HG02571 (cell line): Measurements from ENCODE around the gene IFI6.
"Not testable (repeated sequence)": the region's sequence is repeated elsewhere in the genome, so short reads cannot be mapped to it uniquely, and the experiment has no call there.

ENCODE experiments used
- ATAC-seq: cut with Tn5 transposase; IDR thresholded peaks from one replicate; pipeline ENCODE4 v1.9.1; 2021; ENCODE audit warnings: mild to moderate bottlenecking, moderate library complexity; ENCODE audit not compliant: unreplicated experiment

IFI6 gene, protein sequence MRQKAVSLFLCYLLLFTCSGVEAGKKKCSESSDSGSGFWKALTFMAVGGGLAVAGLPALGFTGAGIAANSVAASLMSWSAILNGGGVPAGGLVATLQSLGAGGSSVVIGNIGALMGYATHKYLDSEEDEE

DNA sequence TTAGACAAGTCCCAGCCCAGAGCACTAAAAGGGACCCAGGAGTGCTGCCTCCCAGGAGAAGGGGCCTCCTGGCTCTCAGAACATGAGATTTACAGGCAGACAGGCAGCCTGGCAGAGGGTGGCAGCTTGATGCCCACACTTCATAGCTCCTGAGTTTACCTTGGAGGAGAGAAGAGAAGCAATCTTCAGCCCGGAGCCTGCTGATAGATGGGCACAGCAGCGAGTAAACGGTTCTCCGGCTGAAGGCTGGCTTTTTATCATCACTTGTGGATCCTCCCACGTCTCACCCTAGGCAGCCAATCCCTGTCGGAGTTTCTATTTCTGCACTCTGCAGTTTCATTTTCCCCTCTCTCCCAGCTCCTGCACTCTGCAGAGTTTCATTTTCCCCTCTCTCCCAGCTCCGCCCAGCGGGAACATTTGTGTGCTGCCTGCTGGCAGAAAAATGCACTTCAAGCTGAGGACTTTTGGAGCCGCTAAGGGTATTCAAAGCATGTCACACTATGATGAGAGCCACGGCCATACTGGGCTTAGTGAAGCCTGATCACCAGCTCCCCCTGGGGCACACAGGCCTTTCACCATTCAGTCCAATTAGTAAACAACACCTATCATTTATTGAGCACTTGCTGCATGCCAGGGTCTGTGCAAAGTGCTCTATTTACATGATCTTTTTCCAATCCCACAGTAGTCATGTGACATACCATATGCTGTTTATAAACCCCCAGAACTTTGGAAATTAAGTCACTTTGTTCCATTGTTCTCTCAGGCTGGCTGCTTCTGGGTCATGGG, at the start of gene IFI6:
Gene IFI6 (minus strand): TSS at position 229 of the 786 bp plus-strand sequence. CDS start 2,878 bp downstream, outside the sequence.
- ATAC-seq, result peak; percentile 62

DNA sequence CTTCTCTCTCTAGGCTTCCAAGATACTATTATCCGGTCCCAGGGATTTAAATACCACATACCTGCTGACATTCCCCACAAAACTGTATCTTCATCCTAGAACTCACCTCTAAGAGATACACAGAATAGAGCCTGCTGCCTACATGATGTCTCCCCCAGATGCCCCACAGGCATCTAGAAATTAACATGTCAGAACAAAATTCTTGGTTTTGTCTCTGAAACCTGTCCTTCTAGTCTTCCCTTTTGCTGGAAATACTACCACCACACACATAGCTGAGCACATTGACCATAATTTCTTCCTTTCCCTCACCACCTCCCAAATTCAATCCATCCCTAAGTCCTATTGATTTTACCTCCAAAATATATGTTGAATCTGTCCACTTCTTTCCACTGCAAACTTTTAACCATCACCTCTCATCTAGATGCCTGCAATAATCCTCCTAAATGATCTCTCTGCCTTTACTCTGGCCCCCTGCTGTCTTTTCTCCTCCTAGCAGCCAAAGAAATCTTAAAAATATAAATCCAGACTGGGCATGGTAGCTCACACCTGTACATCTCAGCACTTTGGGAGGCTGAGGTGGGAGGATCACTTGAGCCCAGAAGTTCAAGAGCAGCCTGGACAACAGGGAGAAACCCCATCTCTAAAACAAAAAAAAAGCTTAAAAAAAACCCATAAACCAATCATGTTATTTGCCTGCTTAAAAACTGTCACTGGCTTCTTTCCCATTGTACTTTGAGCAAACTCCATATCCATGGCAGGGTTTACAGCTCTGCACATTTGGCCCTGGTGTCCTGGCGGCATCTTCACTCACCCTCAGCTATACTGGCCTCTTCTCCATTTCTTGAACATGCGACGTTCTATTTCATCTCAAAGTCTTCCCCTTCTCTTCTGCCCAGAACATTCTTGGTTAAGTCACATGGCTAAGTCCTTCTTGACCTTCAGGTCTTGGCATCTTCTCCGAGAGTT, 47.6 kb upstream of the IFI6 start:
- no peak for ATAC-seq

DNA sequence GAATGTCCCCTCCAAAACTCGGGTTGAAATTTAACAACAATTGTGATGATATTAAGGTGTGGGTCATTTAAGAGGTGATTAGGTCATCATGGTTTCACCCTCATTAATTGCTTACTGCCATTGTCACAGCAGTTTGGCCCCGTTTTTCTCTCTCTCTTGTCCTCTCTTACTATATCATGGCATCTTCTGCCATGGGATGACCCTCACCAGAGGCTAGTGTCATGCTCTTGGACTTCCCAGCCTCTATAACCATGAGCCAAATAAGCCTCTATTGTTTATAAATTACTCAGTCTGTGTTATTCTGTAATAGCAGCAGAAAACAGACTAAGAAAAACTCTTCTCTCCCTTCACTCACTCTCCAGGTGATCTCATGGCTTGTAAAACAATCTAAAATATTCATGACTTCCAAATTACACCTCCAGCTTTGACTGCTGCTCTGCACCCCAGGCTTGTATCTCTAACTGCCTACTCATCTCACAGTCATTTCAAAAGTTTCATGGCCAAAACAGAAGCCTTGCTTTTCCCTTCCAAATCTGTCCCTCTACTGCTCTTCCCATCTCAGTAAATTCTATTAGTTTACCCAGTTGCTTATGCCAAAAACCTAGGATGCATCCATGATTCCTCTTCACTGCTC, 44.4 kb upstream of the IFI6 start:
- ATAC-seq, result no peak

DNA sequence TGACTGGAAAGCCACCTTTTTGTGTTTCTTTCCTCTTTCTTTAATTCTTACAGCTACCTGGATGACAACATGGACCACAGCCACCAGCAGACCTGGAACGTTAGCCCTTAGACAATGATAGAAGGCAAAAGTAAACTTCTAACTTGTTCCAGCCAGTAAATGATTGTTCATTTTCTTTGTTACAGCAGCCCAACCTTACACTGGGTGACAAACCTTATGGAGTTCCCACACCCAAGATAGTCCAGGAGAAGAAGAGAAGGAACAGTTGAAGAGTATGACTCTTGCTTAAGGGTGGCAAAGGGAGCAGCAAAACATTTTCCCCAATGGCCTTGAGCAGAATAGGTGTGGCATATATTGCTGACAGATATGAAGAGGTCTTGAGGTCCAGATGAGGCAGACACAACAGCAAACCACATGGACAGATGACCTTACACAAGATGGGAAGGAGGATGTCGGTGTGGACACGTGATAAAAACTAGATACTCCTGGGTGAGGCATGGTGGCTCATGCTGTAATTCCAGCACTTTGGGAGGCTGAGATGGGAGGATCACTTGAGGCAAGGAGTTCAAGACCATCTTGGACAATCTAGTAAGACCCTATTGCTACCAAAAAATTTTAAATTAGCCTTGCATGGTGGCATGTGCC, 42.0 kb upstream of the IFI6 start:
- ATAC-seq, result no peak

DNA sequence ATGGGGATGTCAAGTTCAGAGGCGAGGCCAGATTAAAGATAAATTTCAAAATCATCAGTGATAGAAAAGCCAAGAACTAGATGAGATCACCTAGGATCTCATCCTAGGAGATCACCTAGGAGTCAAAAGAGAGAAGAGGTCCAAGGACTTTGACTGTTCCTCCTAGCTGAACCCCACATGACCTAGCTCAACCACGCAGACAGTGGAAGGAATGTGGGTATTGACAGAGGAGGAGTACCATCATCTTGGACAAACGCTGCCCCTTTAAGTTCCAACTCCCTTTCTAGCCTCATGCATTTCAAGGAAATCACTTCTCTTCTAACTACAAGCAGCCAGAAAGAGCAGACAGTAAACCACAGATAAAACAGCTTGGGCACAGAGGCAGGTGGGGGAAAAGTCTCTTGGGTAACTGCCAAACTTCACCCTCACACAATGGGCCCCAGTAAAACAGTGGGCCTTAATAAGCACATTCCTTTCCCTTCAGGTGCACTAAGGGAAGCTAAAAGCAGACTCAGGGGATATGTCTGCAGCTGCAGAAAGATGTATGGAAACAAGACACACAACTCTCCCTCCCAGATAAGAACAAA, 41.2 kb upstream of the IFI6 start:
- ATAC-seq, result no peak

DNA sequence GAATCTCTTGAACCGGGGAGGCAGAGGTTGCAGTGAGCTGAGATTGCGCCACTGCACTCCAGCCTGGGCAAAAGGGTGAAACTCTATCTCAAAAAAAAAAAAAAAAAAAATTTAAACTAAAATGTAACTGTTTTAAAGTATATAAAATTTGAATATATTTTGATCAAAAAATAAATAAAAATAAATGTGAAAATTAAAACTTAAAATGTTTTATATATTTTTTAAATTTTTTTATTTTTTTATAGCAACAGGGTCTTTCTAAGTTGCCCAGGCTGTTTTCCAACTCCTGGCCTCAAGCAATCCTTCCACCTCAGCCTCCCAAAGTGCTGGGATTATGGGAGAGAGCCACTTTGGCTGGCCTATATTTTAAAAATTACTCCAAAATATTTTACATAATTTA, 38.6 kb upstream of the IFI6 start:
- ATAC-seq, result no peak

DNA sequence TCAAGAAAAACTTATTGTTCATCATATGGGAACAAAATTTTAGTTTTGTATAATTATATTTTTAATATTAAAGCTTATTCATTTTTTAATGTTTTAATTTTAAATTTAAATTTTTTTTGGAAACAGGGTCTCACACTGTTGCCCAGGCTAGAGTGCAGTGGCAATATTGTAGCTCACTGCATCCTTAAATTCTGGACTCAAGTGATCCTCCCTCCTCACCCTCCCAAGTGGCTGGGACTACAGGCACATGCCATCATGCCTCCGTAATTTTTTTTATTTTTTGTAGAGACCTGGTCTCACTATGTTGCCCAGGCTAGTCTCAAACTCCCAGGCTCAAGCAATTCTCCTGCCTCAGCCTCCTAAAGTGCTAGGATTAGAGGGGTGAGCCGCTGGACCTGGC, 33.6 kb upstream of the IFI6 start:
- ATAC-seq, result no peak

DNA sequence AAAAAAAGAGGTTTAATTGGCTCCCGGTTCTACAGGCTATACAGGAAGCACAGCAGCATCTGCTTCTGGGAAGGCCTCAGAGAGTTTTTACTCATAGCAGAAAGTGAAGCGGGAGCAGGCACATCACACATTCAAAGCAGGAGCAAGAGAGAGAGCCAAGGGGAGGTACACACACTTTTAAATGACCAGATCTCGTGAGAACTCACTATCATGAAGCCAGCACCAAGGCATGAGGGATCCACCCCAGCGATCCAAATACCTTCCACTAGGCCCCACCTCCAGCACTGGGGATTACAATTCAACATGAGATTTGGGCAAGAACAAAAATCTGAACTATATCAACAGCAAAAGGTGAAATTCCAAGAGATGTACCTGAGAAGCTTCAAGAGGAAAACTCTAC, 33.0 kb upstream of the IFI6 start:
- ATAC-seq, result no peak

DNA sequence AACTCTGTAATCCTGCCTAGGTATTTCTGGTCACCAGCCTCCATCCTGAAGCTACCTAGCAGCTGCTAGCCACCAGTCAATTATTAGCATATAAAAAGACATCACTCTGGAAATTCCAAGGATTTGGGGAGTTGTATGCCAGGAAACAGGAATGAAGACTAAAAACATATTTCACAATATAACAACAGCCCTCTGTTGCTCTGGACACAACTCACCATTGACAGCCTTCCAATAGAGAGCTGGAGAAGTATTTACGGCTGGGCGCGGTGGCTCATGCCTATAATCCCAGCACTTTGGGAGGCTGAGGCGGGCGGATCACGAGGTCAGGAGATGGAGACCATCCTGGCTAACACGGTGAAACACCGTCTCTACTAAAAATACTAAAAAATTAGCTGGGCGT, 24.8 kb upstream of the IFI6 start:
- not testable (repeated sequence) for ATAC-seq

DNA sequence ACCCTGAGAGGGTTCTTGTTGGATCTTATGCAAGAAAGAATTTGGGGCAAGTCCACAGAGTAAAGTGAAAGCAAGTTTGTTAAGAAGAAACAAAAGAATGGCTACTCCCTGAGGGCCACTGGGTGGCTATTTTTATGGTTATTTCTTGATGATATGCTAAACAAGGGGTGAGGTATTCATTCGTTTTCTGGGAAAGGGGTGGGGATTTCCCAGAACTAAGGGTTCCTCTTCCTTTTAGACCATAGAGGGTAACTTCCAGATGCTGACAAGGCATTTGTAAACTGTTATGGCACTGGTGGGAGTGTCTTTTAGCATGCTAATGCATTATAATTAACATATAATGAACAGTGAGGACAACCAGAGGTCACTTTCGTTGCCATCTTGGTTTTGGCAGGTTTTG, 18.2 kb upstream of the IFI6 start:
- ATAC-seq, result no peak

DNA sequence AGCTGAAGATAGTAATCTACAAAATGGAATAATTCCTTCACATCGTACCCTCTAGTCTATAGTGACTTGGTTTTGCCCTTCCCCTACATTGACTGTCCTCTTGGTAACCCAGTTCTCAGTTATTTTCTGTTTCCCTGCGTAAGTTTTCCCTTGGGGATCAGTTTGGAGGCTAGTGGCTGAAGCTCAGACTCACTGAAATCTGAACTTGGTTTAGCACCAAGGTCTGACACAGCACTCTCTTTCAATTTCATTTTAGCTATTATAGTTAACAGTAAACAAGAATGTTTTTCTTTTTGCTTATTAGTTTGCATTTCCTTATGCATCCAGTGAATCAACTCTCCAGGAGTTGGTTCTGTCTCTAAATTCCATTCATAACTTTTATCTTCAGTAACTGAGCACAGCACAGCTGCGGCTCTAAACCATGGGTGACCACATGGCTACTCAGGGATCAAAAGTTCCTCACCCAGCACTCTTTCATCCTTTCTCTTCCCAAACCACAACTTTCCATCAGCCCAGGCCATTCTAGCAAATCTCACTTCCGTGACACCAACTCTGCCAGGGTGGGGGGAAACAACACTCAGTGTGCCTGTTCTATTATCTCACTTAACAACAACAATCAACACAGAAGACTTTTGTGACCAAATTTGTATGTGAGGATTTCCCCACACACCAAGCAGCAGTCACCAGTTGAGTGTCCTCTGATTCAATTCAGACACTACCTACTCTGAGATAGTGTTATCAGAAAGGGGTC, 17.6 kb upstream of the IFI6 start:
- ATAC-seq, result peak; percentile 60

DNA sequence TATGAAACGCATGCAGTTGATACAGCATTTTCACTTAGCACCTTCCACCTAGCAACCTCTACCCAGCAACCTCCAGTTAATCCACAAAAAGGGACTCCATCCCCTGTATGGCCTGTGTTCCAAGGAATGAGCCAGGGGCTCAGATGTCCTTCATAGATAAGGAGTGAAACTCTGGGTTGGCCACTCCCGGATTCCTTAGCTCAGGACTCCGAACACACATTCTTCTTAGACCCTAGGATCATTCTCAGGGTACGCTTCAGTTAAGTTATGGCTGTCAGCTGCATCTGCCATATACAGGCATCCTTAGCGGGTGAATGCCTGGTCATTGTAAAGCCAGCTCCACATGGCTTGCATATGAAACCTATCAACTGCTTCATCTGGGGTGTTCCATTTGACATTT, 15.9 kb upstream of the IFI6 start:
- ATAC-seq, result no peak

DNA sequence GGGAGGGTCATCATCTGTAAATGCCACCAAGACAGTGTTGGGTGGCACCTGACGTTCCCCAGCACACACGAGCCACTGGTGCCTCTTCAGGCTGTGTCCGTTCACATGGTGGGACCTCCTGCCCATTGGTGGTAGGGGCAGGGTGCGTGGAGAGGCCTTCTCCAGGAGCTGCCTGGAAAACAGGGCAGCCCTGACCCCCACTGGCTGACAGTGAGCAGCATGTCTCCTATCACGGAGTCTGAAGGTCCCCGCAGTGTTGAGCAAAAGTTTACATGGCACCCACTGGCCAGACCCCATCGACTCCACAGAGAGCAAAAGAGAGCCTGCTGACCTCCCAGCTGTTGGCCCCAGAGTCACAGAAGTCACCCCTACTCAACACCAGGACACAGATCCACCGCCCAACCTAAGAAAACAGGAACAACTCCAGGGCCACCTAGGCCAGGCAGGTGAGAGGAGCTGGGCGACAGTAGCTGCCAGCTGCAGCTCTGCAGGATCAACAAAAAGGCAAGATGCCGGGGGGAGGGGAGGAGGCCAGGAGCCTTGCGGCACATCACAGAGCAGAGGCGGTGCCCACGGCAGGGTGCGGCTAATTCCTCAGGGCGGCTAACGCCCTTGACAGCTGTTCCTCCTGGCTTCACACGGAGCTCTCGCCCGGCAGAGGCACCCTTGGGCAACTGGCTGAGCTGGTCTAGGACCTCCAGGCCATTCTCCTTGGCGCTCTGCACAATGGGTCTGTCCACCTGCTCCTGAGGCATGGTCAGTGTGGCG, 14.4 kb upstream of the IFI6 start:
- no peak for ATAC-seq

DNA sequence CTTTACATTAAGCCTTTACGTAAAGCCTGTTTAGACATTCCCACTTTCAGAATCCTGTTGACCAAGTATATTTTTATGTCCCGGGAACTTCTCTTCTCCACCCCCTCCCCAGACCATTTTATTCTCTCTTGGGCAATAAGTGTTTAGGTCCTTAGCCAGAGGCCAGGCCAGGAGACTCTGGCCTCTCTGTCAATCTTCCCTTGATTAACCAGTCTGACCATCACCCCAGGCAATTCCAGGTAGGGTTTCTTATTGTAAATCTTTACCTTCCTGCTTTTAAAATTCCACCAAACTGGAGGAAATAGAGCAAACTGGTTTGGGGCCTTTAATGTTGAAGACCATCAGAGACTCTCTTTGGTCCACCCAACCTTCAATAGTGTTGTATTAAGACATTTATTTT, 12.2 kb upstream of the IFI6 start:
- ATAC-seq, result no peak

DNA sequence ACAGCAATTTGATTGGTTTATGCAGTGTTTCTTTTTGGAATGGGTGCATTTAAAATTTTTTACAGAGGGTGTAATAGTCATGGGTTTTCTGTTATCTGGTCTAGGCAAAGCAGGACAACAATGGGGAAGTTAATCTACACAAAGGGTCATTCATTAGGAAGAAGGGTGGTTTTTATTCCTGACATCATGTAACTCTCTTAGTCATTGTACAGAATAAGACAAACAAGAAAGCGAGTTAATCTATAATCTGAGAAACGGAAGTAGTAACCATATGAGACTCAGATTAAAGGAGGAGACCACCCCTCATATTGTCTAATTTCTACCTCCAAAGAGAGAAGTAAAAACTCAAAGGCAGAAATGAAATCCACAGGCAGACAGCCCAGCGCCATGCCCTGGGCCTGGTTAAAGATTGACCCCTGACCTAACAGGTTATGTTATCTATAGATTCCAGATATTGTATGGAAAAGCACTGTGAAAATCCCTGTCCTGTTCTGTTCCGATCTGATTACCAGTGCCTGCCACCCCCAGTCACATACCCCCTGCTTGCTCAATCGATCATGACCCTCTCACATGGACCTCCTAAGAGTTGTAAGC, 10.5 kb upstream of the IFI6 start:
- ATAC-seq, result no peak

DNA sequence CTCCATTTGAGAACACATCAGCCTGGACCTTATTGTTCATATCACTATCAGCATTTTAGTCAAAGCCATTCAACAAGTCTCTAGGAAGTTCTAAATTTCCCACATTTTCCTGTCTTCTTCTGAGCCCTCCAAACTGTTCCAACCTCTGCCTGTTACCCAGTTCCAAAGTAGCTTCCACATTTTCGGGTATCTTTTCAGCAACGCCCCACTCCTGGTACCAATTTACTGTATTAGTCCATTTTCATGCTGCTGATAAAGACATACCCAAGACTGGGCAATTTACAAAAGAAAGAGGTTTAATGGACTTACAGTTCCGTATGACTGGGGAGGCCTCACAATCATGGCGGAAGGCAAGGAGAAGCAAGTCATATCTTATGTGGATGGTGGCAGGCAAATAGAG, 9.6 kb upstream of the IFI6 start:
- not testable (repeated sequence) for ATAC-seq

DNA sequence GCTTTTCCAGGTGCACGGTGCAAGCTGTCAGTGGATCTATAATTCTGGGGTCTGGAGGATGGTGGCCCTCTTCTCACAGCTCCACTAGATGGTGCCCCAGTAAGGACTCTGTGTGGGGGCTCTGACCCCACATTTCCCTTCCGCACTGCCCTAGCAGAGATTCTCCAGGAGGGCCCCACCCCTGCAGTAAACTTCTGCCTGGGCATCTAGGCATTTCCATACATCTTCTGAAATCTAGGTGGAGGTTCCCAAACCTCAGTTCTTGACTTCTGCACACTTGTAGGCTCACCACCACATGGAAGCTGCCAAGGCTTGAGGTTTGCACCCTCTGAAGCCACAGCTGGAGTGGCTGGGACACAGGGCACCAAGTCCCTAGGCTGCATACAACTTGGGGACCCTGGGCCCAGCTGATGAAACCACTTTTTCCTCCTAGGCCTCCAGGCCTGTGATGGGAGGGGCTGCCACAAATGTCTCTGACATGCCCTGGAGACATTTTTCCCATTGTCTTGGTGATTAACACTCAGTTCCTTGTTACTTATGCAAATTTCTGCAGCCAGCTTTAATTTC, 8.3 kb upstream of the IFI6 start:
- ATAC-seq, result not testable (repeated sequence)

DNA sequence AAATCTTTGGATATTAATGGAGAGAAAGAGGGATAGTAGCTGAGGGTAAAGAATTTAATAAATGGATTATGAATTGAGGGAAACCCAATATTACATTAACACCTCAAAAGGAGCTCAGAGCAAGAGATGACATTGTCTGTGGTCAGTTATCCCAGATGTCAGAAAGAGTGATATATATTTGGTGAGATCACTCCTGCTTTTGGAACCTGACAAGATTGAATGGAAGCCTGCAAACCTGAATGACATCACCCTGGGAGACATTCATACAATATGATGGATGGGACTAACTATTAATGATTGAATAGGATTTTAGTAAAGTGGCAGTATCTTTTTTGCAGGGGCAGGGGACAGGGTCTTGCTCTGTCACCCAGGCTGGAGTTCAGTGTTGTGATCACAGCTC, 6.8 kb upstream of the IFI6 start:
- no peak for ATAC-seq
